Measurements from ENCODE around the gene SIGLEC12.
A peak's percentile ranks its signal among the peaks of the same experiment; 100 is the strongest.

The SIGLEC12 gene

DNA sequence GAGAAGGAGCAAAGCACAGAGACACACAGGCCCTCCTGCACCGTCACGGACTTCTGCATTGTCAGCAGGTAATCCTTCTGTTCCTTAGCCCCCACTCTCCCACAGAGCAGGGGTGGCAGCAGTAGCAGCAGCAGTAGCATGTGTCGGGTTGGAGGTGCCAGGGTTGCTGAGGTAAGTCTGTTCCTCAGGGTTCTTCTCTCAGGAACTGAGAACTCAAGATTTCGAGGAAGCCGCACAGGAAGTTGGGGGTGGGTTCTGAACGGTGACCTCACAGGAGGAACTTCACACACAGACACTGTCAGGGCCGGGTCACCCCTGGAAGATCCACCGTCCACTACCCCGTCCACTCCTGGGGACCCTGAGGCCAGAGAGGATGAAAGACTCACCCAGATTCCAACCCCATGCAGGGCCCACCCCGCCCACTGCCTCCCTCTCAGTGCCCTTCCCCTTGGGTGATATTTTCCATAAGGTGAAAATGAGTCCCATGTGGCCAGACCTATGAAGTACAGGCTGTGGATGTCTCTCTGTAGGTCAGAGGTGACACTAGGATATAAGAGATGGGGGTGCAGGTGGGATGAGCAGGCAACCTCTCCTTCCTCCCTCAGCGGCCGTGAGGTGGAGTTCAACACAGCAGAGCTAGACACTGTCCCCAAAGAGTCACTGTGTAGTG, at the start of gene SIGLEC12:
TSS of gene SIGLEC12 (minus strand) at position 207 of the 670 bp plus-strand sequence. CDS start at position 140, 67 bp downstream.
- DNase-seq (ENCODE audit: low read depth) = no peak

DNA sequence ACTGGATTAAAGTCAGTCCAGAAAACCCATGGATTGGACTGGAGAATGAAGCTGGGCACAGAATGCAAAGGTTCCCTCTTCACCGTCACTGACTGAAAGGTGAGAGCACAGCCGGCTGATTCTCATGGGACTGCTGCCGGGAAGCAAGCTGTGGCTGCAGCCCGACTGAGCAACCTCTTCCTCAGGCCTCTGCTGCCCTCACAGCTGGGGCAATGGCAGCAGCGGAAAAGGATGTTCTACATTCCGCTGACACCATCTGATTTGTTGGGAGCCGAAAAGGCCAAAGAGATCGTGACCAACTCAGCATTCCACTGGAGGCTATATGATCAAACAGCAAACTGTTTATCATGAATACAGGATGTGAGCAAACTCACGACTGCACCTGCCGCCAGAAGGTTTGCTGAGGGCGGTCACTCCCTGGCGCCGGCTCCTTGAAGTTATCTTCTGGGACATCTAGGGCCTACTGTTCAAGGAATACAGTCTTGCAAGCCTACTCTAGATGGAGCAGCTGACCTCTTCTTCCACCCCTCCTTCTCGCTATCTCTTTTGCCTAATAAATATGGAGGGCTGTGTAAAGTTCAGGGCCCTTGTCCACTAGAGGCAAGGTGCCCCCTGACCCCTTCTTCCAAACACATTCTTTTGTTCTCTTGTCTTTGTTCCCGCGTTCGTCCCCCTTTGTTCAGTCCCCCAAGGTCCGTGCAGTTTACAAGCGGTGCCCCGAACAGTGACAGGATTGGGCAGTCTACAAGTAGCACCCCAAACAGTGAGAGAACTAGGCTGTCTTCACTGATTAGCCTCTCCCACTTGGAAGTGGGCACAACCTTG, 49.5 kb upstream of the SIGLEC12 start:
- no peak for DNase-seq (ENCODE audit: low read depth)

GRCh38 chr19:51549533-51550324, 48.1 kb upstream of the SIGLEC12 start:
- no peak for DNase-seq (ENCODE audit: low read depth)

GRCh38 chr19:51548891-51549305, 47.3 kb upstream of the SIGLEC12 start:
- no peak for DNase-seq (ENCODE audit: low read depth)

- DNase-seq (ENCODE audit: low read depth) = no peak
These were observed 46.6 kb upstream of the SIGLEC12 start for GRCh38 chr19:51548213-51548651.

GRCh38 chr19:51547397-51548212, 46.0 kb upstream of the SIGLEC12 start:
- DNase-seq (ENCODE audit: low read depth) = no peak

- DNase-seq (ENCODE audit: low read depth) = peak; percentile 15
These were observed 45.2 kb upstream of the SIGLEC12 start for GRCh38 chr19:51546650-51547396.

DNA sequence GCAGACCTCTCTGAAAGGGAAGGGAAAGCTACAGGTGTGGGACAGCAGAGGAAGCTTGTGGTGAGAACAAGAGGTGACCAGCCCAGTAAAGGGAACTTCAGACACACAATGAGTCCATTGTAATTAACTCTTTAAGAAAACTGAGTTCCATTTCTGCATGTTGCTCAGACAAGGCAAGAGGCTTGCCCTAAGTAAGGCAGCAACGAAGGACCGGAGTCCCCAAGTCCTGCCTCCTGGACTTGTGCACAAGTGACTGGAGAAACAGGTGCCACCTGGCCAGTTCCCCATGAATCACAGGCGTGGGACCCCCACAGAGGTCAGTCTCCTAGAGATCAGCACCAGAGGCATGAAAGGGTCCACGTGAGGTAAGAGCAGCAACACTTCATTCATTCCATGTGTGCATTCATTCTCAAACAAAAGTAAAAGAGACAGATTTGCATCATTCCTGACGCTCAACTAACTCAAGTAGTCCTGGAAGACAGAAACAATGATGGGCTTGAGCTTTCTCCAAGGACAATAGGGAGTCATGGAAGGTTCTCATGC, 44.6 kb upstream of the SIGLEC12 start:
- no peak for DNase-seq (ENCODE audit: low read depth)

DNA sequence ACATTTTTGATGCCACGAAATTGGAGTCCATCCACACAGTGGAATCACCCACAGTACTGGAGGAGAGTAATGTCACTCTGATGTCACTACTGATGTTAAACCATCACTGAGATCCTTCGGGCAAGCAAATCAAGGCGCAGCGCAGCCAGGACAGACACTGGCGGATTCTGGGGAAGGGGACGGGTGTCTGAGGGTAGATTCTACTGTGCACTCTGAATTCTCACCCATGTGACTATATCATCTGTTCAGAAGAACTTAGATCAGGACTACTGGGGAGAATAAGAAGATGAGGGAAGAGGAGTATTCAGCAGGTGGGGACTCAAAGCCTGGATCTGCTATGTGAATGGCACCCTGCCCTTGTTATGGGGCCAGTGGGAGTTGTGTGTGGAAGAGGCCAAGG, 42.4 kb upstream of the SIGLEC12 start:
- no peak for DNase-seq (ENCODE audit: low read depth)

GRCh38 chr19:51542699-51543098, 41.1 kb upstream of the SIGLEC12 start:
- no peak for DNase-seq (ENCODE audit: low read depth)

GRCh38 chr19:51541458-51542357, 40.1 kb upstream of the SIGLEC12 start:
- DNase-seq (ENCODE audit: low read depth) = no peak

DNA sequence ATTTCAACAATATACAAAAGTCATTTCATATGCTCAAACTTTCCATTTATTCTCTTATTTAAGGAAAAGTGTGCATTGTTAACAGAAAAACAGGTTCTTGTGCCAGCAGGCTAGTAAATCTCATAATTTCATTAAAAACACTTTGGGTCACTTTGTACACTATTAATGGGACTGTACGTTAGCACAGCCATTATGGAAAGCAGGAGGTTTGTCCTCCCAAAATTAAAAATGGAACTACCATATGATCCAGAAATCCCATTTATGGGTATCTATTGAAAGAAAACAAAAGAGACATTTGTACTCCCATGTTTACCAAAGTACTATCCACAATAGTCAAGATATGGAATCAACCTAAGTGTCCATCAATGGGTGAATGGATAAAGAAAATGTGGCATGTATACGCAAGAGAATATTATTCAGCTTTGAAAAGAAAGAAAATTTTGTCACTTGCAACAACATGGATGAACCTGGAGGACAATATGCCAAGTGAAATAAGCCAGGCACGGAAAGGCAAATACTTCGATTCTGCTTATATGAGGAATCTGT, 38.3 kb upstream of the SIGLEC12 start:
- no peak for DNase-seq (ENCODE audit: low read depth)

GRCh38 chr19:51535535-51535934, 33.9 kb upstream of the SIGLEC12 start:
- no peak for DNase-seq (ENCODE audit: low read depth)

DNA sequence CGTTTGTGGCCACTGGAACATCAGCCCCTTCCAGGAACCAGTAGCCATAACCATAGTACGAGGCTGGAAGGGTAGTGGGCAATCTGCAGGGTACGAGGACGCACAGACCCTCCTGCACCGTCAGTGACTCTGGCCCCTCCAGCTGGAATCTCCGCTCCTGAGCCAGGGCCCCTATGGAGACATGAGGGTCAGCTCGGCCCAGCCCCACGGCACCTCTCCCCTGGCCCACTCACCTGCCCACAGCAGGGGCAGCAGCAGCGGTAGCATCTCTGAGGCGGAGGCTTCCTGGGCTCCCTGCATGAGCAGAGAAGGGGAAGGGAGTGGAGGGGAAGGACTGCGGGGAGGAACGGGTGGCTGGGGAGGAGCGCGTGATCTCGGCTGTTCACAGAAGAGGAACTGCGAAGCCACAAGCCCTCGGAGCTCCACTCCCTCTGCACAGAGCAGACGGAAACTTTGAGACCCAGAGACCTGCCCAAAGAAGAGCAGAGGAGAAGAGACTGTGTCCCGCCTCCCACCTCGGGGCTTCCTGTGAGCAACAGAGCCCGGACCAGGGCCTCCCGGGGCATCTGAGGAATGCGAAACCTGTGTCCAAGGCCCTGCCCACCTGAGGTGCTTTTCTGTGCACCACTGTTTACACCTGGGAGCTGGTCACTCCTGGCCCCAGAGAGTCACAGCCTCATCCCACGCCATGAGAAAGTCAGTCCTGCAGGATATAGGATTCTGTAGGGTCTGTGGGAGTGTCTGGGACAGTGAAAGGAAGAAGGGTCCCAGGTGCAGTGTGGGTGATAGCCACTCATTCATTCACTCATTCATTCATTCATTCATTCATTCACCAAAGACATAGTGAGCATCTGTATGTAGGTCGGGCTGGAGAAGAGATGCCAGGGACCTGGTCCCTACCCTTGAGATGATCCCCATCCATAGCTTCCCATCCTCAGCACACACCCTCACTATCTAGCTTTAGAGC, 30.0 kb upstream of the SIGLEC12 start, which contains the start of gene SIGLEC6:
TSS of gene SIGLEC6 (minus strand) at position 322 of the 967 bp plus-strand sequence. CDS start at position 300, 22 bp downstream.
- DNase-seq (ENCODE audit: low read depth) = no peak

GRCh38 chr19:51530616-51531015, 29.0 kb upstream of the SIGLEC12 start:
- no peak for DNase-seq (ENCODE audit: low read depth)

DNA sequence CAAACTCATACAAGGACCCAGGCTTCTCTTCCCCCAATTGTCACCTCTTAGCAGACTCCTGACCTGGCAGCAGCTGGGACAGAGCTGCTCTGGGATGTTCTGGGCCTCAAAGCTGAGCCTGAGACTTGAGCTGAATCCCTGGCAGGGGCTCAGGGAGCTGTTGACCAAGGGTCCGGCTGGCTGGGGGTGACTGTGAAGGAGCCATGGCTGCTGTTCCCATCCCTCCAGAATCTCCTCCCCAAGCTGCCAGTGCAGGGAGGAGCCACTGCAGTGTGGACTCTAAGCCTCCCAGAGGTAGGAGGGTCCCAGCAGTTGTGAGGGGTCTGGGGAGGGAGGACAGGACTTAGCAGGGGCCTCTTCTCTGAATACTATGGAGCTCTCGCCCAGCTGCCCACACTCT, 27.7 kb upstream of the SIGLEC12 start:
- no peak for DNase-seq (ENCODE audit: low read depth)

DNA sequence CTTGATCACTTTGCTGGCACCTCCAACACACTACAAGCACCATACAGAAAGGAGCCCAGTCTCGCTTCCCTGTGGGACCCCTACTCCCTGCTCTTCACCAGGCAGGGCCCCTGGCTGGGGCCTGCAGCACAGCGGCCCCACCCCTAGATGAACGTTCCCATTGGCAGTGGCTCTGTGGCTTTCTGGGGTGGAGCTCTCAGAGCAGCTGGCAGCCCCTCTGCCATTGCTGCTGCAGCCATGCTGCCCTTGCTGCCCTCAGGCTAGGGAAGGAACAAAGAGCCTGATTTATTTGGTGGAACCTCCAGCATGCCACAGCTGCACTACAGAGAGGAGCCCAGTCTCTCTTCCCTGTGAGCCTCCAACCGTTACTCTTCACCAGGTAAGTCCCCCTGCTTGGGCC, 24.1 kb upstream of the SIGLEC12 start:
- DNase-seq (ENCODE audit: low read depth) = no peak
